ENCODE results near the gene IFRD2.
"Not testable (repeated sequence)": the region's sequence is repeated elsewhere in the genome, so short reads cannot be mapped to it uniquely, and the experiment has no call there.

Gene IFRD2

DNA sequence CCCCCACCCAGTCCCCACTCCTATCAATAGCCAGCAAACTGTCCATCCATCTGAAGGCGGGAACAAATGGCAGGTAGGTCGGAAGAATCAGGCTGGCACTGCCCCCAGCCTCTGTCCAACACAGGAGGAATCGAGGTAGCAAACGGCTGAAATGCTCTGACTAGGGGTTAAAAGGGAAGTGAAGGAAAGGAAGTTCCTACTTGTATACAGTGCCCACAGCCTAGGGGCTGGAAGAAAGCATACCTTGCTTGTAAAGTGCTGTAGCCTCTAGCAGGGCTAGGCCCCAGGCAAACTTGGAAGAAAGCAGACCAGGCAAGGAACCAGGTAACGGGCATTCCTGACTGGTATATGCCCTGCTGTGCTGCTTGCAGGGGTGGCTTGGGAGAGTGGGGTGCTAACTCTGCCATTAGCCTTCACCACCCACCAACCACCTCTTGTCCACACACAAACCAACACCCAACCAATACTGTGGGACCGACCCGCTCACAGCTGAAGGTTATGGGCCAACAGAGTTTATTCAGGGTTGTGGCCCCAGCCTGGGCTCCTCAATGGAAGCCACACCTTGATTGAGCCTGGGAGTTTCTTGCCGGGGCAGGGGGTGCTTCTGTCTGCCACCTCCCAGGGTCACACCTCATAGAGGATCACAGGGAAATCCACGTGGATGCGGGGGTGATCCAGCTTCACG, 33.4 kb upstream of the IFRD2 start:
- no peak overlapping the region for H3K4me3 ChIP-seq (ENCODE audit: low read depth, low read length)
- DNase-seq (ENCODE audit: low read depth): no peak

DNA sequence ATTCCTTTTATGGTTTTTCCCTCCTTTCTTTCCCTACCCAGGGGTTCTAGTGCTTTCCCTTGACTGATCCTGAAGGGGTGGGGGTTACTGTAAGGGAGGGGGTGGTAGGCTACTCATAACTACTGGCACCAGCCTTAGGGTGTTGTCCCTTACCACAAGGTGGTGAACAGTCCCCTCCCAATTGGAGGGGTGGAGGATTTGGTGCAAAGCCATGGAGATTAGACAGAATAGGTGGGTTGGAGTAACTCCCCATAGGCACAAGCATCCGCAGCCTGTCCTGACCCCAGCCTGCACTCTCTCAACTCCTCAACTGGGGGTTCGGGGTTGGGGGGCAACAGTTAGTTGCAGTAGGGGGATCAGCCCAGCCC, 32.9 kb upstream of the IFRD2 start:
- H3K4me3 ChIP-seq (ENCODE audit: low read depth, low read length): no peak overlapping the region
- no peak for DNase-seq (ENCODE audit: low read depth)

DNA sequence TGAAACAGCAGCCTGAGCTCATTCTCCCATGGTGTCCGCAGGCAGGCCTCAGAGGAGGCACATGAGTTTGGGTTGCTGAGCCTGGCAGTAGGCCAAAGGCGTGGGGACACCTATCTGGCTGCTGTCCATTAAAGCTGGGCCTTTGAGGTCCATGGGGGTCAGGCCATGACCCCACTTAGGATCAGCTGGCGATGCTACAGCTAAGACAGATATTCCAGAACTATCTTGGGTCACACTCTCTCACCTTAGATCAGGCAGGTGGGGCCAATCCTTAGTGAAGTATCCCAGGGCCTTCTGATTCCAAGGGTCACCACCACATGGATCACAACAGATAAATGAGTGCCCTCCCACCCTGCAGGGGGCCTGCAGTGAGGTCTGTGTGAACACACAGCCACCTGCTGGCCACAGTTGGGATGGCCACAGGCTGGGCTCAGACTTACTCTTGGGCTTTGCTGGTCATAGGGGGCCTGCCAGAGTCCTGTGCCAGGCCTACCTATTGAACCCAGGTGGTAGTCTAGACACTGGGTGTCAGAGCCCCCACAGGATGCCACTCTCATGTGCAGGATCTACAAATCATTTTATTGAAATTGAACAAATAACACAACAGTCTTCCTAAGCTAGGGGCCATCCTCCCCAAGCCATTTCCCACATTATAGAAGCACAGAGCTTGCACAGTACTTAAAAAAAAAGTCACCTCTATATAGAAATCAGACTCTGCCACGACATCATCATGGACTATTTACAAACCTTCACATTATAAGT, 32.3 kb upstream of the IFRD2 start:
- peak; percentile 24 for DNase-seq (ENCODE audit: low read depth)
- no peak overlapping the region for H3K4me3 ChIP-seq (ENCODE audit: low read depth, low read length)

DNA sequence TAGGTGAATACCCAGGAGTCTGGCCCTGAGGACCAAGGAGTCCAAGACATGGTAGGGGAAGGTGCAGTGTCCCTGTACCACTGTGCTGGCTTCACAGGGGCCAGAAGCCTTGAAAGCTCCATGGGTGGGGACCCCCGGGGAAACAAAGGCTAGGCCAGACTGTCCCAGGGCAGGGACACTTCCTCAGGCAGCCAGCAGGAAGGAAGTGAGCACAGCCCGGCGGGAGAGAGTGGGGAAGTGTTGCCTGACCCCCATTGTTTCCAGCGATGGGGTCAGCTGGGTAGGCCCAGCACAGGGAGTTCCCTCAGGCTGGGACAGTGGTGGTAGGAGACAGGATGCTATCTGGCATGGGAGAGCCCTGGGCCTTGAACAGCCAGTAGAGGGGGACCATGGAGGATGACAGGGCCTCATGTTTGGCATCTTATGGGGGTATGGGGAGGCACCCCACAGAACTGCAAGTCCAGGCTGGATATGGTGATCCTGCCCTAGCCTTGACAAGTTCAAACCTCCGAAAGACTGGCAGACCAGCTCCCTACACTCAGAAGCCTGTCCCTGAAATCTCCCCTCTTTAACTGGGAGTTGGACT, 31.5 kb upstream of the IFRD2 start:
- H3K4me3 ChIP-seq (ENCODE audit: low read depth, low read length): no peak overlapping the region
- DNase-seq (ENCODE audit: low read depth): no peak

DNA sequence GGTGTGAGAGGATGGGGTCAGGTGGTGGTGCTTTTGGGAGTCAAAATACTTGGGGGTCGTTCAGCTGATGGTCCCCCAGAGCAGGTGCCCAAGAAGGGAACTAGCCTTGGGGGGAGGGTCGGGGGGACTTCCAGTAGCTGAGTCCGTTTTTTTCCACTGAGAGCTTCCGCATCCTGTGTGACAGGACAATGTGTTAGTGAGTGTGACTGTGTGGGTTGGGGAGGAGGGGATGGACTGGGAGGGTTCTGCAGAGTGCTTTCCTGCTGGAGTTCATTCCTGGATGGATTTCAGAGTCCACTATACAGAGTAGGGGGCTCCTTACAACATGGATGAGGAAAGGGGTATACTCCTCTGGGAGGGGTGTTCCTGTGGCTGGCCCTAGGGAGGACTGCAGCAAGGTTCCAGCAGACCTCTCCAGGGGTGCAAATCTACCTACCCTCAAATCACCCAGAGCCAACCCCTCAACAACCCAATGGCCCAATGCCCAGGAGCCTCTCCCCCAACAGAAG, 30.9 kb upstream of the IFRD2 start:
- no peak overlapping the region for H3K4me3 ChIP-seq (ENCODE audit: low read depth, low read length)
- DNase-seq (ENCODE audit: low read depth): no peak

DNA sequence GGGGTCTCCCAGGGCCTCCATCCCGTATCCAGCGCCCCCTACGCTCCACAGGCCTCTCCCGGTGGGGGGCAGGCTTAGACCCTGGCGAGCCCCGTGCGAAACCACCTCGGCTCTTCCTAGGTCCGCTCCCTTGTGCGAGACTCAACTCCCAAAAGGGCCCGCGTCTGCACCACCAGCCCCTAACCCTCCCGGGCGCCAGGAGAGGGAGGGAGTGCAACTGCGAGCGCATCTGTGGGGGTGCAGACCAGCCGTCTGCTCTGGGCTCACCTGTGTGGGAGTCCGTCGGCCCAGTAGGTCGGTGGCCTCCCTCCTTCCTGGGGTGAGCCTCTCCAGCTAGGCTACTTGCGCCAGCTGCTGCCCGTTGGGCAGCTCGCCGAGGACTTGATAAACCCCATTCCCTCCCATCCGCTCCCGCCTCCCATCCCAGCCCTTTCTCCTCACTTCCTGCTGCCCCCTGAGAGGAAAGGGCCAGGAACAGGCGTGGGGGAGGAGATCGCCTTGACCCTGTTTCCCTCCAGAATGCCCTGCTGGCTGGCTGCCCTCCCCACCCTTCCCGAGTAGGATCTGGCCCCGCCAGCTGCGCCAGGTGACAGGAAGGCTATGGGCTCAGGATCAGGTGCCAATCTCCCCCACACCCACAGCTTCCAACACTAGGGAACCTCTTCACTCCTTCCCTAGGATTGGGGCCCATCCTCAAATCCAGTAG, 30.3 kb upstream of the IFRD2 start, which contains the start of gene HYAL2:
TSS of gene HYAL2 (minus strand) at position 360 of the 706 bp plus-strand sequence. CDS start 2,256 bp downstream, outside the sequence.
- H3K4me3 ChIP-seq (ENCODE audit: low read depth, low read length): peak within 1 kb of the TSS; percentile 80
- no peak for DNase-seq (ENCODE audit: low read depth)

DNA sequence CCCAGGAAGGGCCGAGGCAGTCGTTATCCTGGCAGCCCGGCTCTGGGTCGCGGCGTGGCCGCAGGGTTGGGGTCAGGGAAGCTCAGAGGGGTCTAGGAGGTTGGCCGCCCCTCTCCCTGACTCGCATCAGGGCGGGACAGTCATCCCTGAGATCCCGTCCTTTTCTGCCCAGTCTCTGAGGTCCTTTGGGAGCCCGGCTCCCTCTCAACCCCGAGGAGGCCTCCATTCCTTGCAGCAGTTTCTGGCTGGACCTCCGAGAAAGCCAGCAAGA, 29.8 kb upstream of the IFRD2 start:
- H3K4me3 ChIP-seq (ENCODE audit: low read depth, low read length): peak overlapping the region; percentile 80
- DNase-seq (ENCODE audit: low read depth): no peak

DNA sequence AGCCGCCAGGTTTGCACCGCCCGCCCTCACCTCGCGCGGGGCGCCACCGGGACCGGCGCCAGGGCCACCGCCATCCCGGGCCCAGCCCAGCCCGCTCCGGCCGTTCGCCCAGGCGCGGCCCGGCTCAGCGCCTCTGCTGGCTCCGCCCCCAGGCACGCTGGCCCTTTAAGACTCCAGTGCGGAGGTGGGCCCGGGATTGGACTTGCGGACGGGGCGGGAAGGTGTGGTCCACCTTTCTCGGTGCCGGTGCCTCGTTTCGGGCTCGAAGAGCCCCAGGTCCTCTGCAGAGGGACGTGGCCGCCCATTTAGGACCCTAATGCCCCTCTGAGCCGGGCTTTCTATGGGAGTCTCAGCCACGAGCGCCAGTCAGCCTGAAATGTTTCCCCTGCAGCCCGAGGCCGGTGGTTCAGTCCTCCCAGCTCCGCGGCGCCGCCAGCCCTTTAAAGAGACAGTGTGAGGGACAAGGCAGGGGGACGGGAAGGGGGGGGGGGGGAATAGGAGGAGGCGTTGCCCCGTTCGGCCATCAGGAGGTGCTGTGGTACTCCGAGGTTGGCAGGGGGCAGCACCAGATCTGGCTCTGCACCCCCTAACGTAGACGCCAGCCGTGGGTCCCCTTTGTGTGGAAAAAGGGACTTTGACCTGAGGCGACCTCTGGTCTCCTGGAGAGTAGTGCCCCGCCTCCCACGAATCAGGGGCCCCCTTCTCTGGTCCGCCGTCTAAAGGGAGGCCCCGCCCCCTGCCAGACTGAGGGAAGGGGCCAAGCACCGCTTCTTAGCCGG, 29.3 kb upstream of the IFRD2 start:
- peak overlapping the region; percentile 80 for H3K4me3 ChIP-seq (ENCODE audit: low read depth, low read length)
- peak; percentile 65 for DNase-seq (ENCODE audit: low read depth)

DNA sequence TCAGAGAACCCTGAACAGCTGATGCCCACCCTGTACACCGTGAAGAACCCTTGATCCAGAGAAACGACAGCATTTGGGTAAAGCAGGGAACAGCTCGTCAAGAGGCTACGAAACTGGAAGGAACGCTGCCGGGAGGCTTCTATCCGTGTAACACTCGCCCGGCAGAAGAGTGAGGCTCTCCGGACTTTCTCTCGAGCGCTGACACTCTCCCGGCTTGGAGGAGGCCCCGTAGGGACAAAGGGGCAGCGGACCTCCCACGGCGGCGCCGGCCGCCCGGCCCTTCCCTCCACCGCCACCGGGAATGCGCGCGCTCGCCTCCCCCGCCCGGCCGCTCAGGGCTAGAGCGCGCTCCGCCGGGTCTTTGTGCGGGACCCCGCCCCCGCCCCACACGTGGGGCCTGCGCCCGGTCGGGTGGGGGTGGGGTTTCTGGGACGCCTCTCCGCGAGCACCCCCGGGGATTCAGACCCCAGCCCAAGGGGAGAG, 28.7 kb upstream of the IFRD2 start:
- H3K4me3 ChIP-seq (ENCODE audit: low read depth, low read length): peak overlapping the region; percentile 80
- DNase-seq (ENCODE audit: low read depth): no peak

DNA sequence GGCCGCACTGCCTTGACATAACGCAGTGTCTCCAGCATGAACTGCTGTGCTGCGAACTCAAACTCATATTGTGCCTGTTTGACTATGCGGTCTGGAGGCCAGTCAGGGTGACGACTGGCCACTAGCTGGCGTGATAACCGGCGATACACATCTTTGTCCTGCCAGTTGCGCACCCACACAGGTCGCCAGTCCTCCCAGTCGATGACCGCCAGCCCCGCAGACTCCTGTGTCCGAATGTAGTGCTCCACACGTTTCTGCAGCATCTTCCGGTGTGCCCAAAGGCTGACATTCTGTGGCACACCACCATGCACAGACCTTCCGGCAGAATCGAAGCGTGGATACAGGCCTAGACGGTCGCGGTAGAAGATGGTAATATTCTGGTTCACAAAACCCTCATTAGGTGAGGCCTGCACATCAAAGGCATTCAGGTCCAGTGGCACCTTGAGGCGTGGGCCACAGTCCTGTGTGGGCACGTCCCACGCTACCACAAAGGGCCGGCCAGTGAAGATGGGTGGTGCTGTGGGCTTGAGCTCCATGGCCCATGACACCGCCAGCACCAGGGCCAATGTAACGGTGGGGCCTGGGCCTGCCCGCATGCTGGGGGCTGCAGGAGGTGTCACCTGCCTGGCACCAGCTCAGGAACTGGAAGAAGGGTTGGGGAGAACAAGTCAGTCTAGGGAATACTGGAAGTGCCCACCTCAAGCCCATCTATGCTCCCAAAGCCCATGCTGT, 27.8 kb upstream of the IFRD2 start:
- no peak for DNase-seq (ENCODE audit: low read depth)
- peak overlapping the region; percentile 80 for H3K4me3 ChIP-seq (ENCODE audit: low read depth, low read length)

DNA sequence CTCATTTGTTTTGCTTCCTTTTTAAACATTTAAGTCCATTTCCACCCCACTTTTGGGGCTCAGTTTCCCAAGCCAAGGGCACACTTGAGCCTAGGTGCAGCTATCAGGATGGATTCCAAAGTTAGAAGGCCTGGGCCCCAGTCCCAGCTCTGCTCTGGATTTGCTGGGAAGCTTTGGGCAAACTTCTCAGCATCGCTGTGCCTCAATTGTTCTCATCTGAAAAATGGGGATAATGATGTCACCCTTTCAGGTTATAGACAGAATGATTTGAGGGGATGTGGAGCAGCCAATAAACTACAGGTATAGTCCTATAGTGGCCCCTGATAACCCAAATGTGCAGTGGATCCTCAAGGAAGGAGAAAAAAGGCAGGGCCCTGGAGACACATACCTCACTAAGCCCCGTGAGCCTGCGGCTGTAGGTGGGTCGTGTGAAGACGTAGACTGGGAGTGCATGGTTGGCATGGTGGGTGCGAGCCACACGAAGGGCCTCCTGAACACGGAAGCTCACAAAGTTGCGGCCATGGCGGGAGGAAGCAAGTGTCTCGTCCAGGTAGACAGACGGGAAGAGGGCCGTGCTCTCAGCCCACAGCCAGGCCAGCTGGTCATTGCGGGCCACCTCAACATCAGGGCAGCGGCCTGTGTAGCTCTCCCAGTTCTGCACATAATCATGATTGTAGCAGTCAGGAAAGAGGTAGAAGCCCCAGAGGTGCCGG, 27.1 kb upstream of the IFRD2 start:
- H3K4me3 ChIP-seq (ENCODE audit: low read depth, low read length): no peak overlapping the region
- DNase-seq (ENCODE audit: low read depth): no peak

DNA sequence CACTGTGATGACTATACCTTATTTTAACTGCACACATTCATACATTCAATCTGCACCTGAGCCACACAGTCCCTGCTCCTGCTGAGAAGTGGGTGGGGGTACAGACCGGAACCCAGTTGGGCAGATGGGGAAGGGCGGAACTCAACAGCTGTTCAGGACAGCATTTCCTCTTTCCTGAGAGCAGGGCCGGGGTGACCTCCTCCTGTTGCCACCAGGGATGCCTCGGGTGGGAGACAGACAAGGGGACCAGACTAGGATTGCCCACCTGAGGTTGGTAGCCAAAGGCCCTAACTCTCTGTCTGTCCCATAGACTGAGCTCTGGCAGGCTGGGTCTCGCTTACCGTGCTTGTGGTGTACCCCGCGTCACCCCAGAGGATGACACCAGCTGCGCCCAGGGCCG, 26.4 kb upstream of the IFRD2 start:
- no peak for DNase-seq (ENCODE audit: low read depth)
- no peak overlapping the region for H3K4me3 ChIP-seq (ENCODE audit: low read depth, low read length)

DNA sequence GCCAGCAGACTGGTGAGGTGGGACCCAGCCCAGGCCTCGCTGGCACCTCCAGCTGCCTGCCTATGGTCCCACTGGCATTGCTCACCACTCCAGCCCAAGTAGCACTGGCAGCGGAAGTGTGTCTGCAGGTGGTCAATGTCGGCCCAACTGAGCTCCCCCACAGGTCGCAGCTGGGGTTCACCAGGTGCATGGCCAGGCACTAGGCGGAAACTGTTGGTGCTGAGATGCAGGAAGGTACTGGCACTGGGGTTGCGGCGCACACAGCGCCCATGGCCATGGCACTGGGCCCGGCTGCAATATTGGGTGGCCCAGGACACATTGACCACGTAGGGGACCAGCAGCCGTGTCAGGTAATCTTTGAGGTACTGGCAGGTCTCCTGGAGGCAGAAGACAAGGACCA, 25.9 kb upstream of the IFRD2 start:
- no peak for DNase-seq (ENCODE audit: low read depth)
- no peak overlapping the region for H3K4me3 ChIP-seq (ENCODE audit: low read depth, low read length)

DNA sequence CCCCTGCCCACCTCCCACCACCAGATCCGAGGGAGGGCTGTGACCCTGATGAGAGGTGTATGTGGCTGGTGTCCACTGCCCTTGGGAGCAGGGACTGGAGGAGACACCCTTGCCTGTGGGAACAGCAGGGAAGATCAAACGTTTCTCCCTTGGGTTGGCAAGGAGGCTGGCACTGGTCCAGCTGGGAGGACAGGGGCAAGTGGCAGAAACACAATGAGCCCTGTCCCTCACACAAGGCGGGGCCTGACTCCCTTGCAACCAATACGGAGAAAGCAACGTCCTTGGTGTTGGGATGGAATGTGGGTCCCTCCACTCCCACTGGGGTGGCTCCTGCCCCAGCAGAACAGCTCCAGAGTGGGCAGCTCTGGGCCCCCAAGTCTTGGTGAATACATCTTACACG, 25.1 kb upstream of the IFRD2 start:
- no peak overlapping the region for H3K4me3 ChIP-seq (ENCODE audit: low read depth, low read length)
- no peak for DNase-seq (ENCODE audit: low read depth)

DNA sequence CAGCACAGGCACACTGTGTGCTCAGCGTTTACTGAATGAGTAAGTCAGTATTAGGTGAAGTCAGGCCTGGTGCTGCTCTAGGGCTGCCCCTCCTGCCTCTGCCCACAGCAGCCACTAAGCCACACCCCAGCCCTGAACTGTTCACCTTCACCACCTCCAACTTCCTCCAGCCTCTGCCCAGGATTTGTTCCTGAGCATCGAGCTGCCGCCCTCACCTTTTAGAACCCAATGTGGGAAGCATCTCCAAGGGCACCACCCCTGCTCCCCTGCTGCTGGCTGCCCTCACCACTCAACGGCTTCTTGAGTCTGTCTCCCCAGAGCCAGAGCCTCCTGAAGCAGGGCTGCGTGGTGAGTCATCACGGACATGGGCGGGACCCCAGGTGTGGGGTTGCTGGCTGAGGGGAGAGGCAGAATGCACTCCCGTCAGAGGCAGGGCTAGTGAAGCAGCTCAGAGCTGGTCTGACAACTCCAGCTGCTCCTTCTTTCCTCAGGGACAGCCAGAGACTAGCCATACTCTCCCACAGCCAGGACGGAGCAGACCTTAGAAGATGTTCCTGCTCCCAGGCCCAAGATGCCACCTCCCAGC, 24.5 kb upstream of the IFRD2 start:
- no peak for DNase-seq (ENCODE audit: low read depth)
- H3K4me3 ChIP-seq (ENCODE audit: low read depth, low read length): no peak overlapping the region

DNA sequence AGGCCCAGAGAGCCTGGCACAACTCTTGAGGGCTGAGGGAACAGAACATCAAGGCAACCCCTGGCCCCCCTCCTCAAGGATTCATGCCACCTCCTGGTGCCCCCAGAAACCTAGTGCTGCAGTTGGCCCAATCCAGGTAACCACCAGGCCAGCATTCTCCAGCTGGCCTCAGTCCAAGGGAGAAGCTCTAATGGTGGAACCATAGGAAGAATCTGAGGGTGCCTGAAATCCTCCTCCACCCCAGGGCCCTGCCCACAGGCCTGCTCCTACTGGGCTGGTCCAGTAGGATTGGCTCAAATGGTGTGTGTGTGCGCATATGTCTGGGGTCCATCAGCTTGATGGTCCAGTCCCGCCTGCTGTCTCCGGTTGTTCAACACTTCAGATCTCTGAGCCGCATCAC, 22.6 kb upstream of the IFRD2 start:
- no peak overlapping the region for H3K4me3 ChIP-seq (ENCODE audit: low read depth, low read length)
- DNase-seq (ENCODE audit: low read depth): no peak

DNA sequence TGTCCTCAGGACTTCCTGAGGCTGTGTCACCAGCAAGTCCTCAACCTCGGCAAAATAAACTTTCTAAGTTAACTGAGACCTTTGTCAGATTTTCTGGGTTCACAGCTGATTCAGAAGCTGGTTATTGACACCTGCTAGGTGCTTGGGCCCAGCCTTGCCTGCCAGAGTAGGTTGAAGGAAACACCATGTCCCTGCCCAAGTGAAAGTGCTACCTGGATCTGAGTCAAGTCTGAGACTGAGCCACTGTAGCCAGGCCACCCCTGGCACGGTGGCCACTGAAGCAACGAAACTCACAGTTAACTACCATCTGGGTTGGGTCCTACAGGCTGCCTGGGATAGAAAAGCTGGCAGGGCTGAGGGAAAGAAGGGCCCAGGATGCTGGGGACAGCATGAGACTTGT, 22.1 kb upstream of the IFRD2 start:
- no peak overlapping the region for H3K4me3 ChIP-seq (ENCODE audit: low read depth, low read length)
- no peak for DNase-seq (ENCODE audit: low read depth)

DNA sequence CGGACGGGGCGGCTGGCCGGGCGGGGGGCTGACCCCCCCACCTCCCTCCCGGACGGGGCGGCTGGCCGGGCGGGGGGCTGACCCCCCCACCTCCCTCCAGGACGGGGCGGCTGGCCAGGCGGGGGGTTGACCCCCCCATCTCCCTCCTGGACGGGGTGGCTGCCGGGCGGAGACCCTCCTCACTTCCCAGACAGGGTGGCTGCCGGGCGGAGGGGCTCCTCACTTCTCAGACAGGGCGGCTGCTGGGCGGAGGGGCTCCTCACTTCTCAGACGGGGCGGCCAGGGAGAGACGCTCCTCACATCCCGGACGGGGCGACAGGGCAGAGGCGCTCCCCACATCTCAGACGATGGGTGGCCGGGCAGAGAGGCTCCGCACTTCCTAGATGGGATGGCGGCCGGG, 19.8 kb upstream of the IFRD2 start:
- not testable (repeated sequence) for H3K4me3 ChIP-seq (ENCODE audit: low read depth, low read length); DNase-seq (ENCODE audit: low read depth)

Data from skeletal muscle cell (primary cell).